GM20000 (cell line): ENCODE measurements around the gene CUEDC1.

ENCODE experiments used
- DNase-seq: peaks from one replicate; pipeline ENCODE4 v3.0.0; 2012; ENCODE audit warnings: low spot score
- CTCF ChIP-seq: IDR thresholded peaks from 2 replicates; pipeline ENCODE4 v1.5.1; 2012; ENCODE audit warnings: mild to moderate bottlenecking, control low read depth; ENCODE audit errors: extremely low read depth, missing control alignments

The CUEDC1 gene

GRCh38 chr17:57955183-57955931 lies at the start of gene CUEDC1:
Gene CUEDC1, minus strand, starts transcription at chr17:57955412. Its CDS starts 69,848 bp downstream, at chr17:57885564.
- peak; percentile 91 for DNase-seq
- peak; percentile 29 for TF ChIP-seq CTCF

GRCh38 chr17:58004060-58004459 lies 48.8 kb upstream of the CUEDC1 start:
- TF ChIP-seq CTCF, result no peak
- no peak for DNase-seq

GRCh38 chr17:58002973-58003372 lies 47.8 kb upstream of the CUEDC1 start:
- no peak for DNase-seq

GRCh38 chr17:58002154-58002948 lies 47.1 kb upstream of the CUEDC1 start:
- no peak for DNase-seq
- TF ChIP-seq CTCF, result no peak

More at GRCh38 chr17:58002973-58003372, 47.8 kb upstream of the CUEDC1 start:
- no peak for TF ChIP-seq CTCF

- no peak for DNase-seq
- no peak for TF ChIP-seq CTCF
Measured at GRCh38 chr17:58001461-58002124, 46.4 kb upstream of the CUEDC1 start.

GRCh38 chr17:57999496-58000017 lies 44.3 kb upstream of the CUEDC1 start:
- peak; percentile 36 for DNase-seq

More at GRCh38 chr17:57999496-58000017, 44.3 kb upstream of the CUEDC1 start:
- TF ChIP-seq CTCF, result peak; percentile 73
